Keratinocyte (primary cell): ENCODE measurements around the gene STAM2. TPM values are rescaled to one million over a fixed set of nuclear protein-coding genes. Genes with fewer than 3 reads are reported as not detected.
"Not testable (repeated sequence)": the region's sequence is repeated elsewhere in the genome, so short reads cannot be mapped to it uniquely, and the experiment has no call there.

ENCODE experiments used
- DNase-seq: peaks from one replicate; pipeline ENCODE4 v3.0.0-alpha.2; 2011; ENCODE audit warnings: low read depth, missing footprints, low spot score
- FAIRE-seq: peaks from 2 replicates; lab custom pipeline; 2011; peaks lifted over from hg19 to GRCh38; lab: Jason Lieb, UNC
- H2AFZ ChIP-seq: 2 replicates; pipeline ENCODE4 v1.6.0; 2012; ENCODE audit warnings: low read length, control low read depth, inconsistent platforms; ENCODE audit not compliant: control insufficient read depth
- H3K27ac ChIP-seq: 2 replicates; pipeline ENCODE4 v1.5.1; 2011; ENCODE audit warnings: low read length; ENCODE audit not compliant: control insufficient read depth, insufficient read depth
- H3K27me3 ChIP-seq: 3 replicates; pipeline ENCODE4 v1.6.0; 2011; ENCODE audit warnings: low read length; ENCODE audit not compliant: control insufficient read depth, insufficient read depth; ENCODE audit errors: extremely low read depth
- H3K36me3 ChIP-seq, 2 experiments: 2 replicates in 1 of 2; 3 replicates in 1 of 2; pipeline ENCODE4 v1.5.1; 2011; ENCODE audit warnings: low read length in 2 of 2, mild to moderate bottlenecking in 1 of 2; ENCODE audit not compliant: control insufficient read depth in 2 of 2, insufficient read depth in 2 of 2; ENCODE audit errors: extremely low read depth in 1 of 2
- H3K4me1 ChIP-seq: 3 replicates; pipeline ENCODE4 v1.5.1; 2011; ENCODE audit warnings: low read length; ENCODE audit not compliant: control insufficient read depth, insufficient read depth; ENCODE audit errors: extremely low read depth
- H3K4me2 ChIP-seq: 3 replicates; pipeline ENCODE4 v1.6.0; 2011; ENCODE audit warnings: low read depth, low read length; ENCODE audit not compliant: control insufficient read depth, insufficient read depth; ENCODE audit errors: extremely low read depth
- H3K4me3 ChIP-seq, 3 experiments: fragments of 200-600 bp in 1 of 3; sonication (generic) in 1 of 3; 2 replicates in 2 of 3; 3 replicates in 1 of 3; pipeline ENCODE4 v1.5.1; 2011 to 2016; ENCODE audit warnings: low read length in 3 of 3, mild to moderate bottlenecking in 3 of 3, control low read depth in 2 of 3, inconsistent platforms in 1 of 3, low read depth in 1 of 3, mixed read lengths in 1 of 3, mixed run types in 1 of 3, moderate library complexity in 1 of 3; ENCODE audit not compliant: control insufficient read depth in 2 of 3, insufficient read depth in 2 of 3; ENCODE audit errors: extremely low read depth in 1 of 3
- H3K79me2 ChIP-seq: 2 replicates; pipeline ENCODE4 v1.6.0; 2012; ENCODE audit warnings: low read length; ENCODE audit not compliant: control insufficient read depth, insufficient read depth
- H3K9ac ChIP-seq: 3 replicates; pipeline ENCODE4 v1.6.0; 2011; ENCODE audit warnings: low read length; ENCODE audit not compliant: control insufficient read depth, insufficient read depth; ENCODE audit errors: extremely low read depth
- H3K9me1 ChIP-seq: 3 replicates; pipeline ENCODE4 v1.6.0; 2011; ENCODE audit warnings: low read length; ENCODE audit not compliant: control insufficient read depth, insufficient read depth; ENCODE audit errors: extremely low read depth
- H3K9me3 ChIP-seq: 2 replicates; pipeline ENCODE4 v1.5.1; 2012; ENCODE audit warnings: low read depth, low read length; ENCODE audit not compliant: control insufficient read depth
- H4K20me1 ChIP-seq: 3 replicates; pipeline ENCODE4 v1.6.0; 2011; ENCODE audit warnings: low read length; ENCODE audit not compliant: control insufficient read depth, insufficient read depth; ENCODE audit errors: extremely low read depth
- EZH2 ChIP-seq: IDR thresholded peaks from one replicate; pipeline ENCODE4 v1.6.1; 2012; ENCODE audit warnings: inconsistent platforms, mild to moderate bottlenecking, low read length, moderate library complexity
- dilution Hi-C: fragments of 300-500 bp; cut with MboI; formaldehyde crosslinking; loops from one replicate; pipeline ENCODE4 v1.7.0; 2020; ENCODE audit warnings: low sequenced_read_pairs; ENCODE audit not compliant: extremely low pct_ligation_motif_present
- polyA plus RNA-seq, 5 experiments: library from polyadenylated mRNA; depleted of rRNA in 3 of 5; stranded (reverse) in 3 of 5; stranded (forward) in 1 of 5; unstranded in 1 of 5; fragments of >200 nt; gene quantifications; 1 replicate in 1 of 5; 2 replicates in 3 of 5; 3 replicates in 1 of 5; pipeline versions ENCODE4 v1.2.1 to v1.2.3, GENCODE V29; 2011 to 2012; ENCODE audit warnings: missing spikeins in 2 of 5, low read depth in 1 of 5, low replicate concordance in 1 of 5
- TF ChIP-seq, protein P1 (sequence below), 3 experiments: IDR thresholded peaks in 1 of 3; conservative IDR thresholded peaks in 1 of 3; optimal IDR thresholded peaks in 1 of 3; 2 replicates in 2 of 3; 3 replicates in 1 of 3; pipeline versions ENCODE3 to v1.5.1; 2011; ENCODE audit warnings: low read length in 3 of 3, mild to moderate bottlenecking in 3 of 3, moderate library complexity in 2 of 3, control low read depth in 1 of 3, inconsistent platforms in 1 of 3; ENCODE audit not compliant: insufficient read depth in 2 of 3; ENCODE audit errors: extremely low read depth in 1 of 3

Gene STAM2
- polyA plus RNA-seq, 1 donor (not counting 4 experiments of a cell fraction or from before 2014, with no cell fraction given) = 20.7 TPM

DNA sequence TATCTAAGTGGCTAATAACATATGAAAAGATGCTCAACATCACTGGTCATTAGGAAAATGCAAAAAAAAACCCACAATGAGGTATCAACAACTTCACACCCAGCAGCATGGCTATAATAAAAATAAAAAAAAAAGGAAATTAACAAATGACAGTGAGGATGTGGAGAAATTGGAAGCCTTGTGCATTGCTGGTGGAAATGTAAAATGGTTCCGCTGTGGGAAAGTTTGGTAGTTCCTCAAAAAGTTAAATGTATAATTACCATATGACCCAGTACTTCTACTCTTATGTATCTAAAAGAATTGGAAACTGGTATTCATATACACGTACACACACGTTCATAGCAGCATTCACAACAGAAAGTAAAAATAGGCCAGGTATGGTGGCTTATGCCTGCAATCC, 61.2 kb downstream of the STAM2 start:
- TF ChIP-seq, protein P1, sequence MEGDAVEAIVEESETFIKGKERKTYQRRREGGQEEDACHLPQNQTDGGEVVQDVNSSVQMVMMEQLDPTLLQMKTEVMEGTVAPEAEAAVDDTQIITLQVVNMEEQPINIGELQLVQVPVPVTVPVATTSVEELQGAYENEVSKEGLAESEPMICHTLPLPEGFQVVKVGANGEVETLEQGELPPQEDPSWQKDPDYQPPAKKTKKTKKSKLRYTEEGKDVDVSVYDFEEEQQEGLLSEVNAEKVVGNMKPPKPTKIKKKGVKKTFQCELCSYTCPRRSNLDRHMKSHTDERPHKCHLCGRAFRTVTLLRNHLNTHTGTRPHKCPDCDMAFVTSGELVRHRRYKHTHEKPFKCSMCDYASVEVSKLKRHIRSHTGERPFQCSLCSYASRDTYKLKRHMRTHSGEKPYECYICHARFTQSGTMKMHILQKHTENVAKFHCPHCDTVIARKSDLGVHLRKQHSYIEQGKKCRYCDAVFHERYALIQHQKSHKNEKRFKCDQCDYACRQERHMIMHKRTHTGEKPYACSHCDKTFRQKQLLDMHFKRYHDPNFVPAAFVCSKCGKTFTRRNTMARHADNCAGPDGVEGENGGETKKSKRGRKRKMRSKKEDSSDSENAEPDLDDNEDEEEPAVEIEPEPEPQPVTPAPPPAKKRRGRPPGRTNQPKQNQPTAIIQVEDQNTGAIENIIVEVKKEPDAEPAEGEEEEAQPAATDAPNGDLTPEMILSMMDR (optimal IDR thresholded peaks at IDR 0.05 in 1 of 3, IDR thresholded peaks at IDR 0.05 in 1 of 3, conservative IDR thresholded peaks at IDR 0.05 in 1 of 3; ENCODE audit: extremely low read depth in 1 of 3, insufficient read depth in 2 of 3, low read length in 3 of 3) = no peak
- no peak for TF ChIP-seq EZH2
- no peak for FAIRE-seq
- dilution Hi-C loops = no loop called here

DNA sequence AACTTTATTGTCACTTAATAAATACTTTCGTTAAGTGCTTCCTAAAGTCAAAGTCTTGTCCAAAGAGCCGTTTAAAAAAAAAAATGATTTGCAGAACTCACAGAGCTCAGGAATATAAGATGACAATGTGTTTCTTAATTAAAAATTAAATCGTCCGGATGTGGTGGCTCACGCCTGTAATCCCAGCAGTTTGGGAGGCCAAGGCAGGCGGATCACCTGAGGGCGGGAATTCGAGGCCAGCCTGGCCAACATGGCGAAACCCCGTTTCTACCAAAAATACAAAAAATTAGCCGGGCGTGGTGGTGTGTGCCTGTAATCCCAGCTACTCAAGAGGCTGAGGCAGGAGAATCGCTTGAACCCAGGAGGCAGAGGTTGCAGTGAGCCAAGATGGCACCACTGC, 68.4 kb downstream of the STAM2 start:
- H3K4me3 ChIP-seq, H3K27ac ChIP-seq, FAIRE-seq, H3K79me2 ChIP-seq, H3K4me1 ChIP-seq, H4K20me1 ChIP-seq, H3K36me3 ChIP-seq, DNase-seq, dilution Hi-C loops, H3K4me2 ChIP-seq, H2AFZ ChIP-seq, H3K9ac ChIP-seq, H3K27me3 ChIP-seq, H3K9me3 ChIP-seq, H3K9me1 ChIP-seq: not testable (repeated sequence)

More for the DNA sequence above, 61.2 kb downstream of the STAM2 start:
- Histone ChIP-seq H3K4me1 (no peaks in the 10 kb centered on the region), H3K4me2 (no peak overlapping the region), H3K9me1 (no peaks in the 10 kb centered on the region), H2AFZ (no peak overlapping the region), H4K20me1 (no peaks in the 10 kb centered on the region), H3K27me3 (no peaks in the 10 kb centered on the region), H3K27ac (no peak overlapping the region), H3K79me2 (no peaks in the 10 kb centered on the region), H3K36me3 (no peaks in the 10 kb centered on the region), H3K4me3 (no peak overlapping the region), H3K9ac (no peak overlapping the region), H3K9me3 (no peaks in the 10 kb centered on the region)
- DNase-seq = no peak

DNA sequence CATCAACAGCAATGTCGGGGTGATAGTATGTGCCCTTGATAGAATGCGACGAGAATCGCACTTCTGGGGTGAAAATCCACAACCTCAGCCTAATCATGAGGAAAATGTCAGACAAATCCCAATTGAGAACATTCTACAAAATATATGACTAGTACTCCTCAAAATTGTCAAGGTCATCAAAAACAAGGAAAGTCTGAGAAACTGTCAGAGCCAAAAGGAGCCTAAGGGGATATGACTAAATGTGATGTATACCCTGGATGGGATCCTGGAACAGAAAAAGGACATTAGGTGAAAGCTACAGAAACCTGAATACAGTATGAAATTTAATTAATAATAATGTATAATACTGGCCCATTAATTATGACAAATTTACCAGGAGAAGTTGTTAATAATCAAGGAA, 69.1 kb downstream of the STAM2 start:
- Histone ChIP-seq H3K79me2 (no peaks in the 10 kb centered on the region), H4K20me1 (no peaks in the 10 kb centered on the region), H3K27me3 (peaks cover 4% of the 10 kb centered on the region), H2AFZ (no peak overlapping the region), H3K9me3 (no peaks in the 10 kb centered on the region), H3K4me2 (peak overlapping the region; percentile 41), H3K9ac (no peak overlapping the region), H3K9me1 (no peaks in the 10 kb centered on the region), H3K27ac (no peak overlapping the region), H3K4me1 (peaks cover 4% of the 10 kb centered on the region), H3K4me3 (no peak overlapping the region), H3K36me3 (no peaks in the 10 kb centered on the region)
- TF ChIP-seq, protein P1 (optimal IDR thresholded peaks at IDR 0.05 in 1 of 3, IDR thresholded peaks at IDR 0.05 in 1 of 3, conservative IDR thresholded peaks at IDR 0.05 in 1 of 3; ENCODE audit: extremely low read depth in 1 of 3, insufficient read depth in 2 of 3, low read length in 3 of 3) = no peak
- FAIRE-seq = no peak
- no peak for DNase-seq
- dilution Hi-C loops = no loop called here
